Caco-2 (cell line): ENCODE results near the gene ASTN1. TPM values are rescaled to one million over a fixed set of nuclear protein-coding genes. Genes with fewer than 3 reads are reported as not detected.

ENCODE experiments used
- BruUV-seq: library from RNA; stranded (reverse); fragments of 400-500 nt; replicated peaks from 2 replicates; lab custom pipeline; 2021; lab: Mats Ljungman, UMichigan
- CTCF ChIA-PET: fragments of 300-600 bp; sonication (Branson Sonifier 250); formaldehyde crosslinking; loops from one replicate; lab custom pipeline; 2022; ENCODE audit warnings: antibody characterized with exemption; lab: Charles Lee
- POLR2A ChIA-PET: fragments of 300-600 bp; sonication (Branson Sonifier 250); formaldehyde crosslinking; loops from one replicate; lab custom pipeline; 2022; ENCODE audit warnings: antibody characterized with exemption; lab: Charles Lee
- DNase-seq, 2 experiments: peaks; one replicate each; pipeline versions ENCODE4 v3.0.0 to v3.0.0-alpha.2; 2020 to 2022
- H3K27me3 ChIP-seq: replicated peaks from 2 replicates; pipeline ENCODE4 v1.6.0; 2011; ENCODE audit warnings: low read length; ENCODE audit not compliant: control insufficient read depth, insufficient read depth
- H3K36me3 ChIP-seq: 2 replicates; pipeline ENCODE4 v1.5.1; 2011; ENCODE audit warnings: low read length; ENCODE audit not compliant: control insufficient read depth, insufficient read depth
- H3K4me1 ChIP-seq: fragments of 250-450 bp; sonication (Bioruptor Pico); 2 replicates; pipeline ENCODE4 v1.5.1; 2020; ENCODE audit warnings: mild to moderate bottlenecking
- H3K4me3 ChIP-seq: 2 replicates; pipeline ENCODE4 v1.5.1; 2011; ENCODE audit warnings: low read depth, mild to moderate bottlenecking, control low read depth, low read length
- H3K9me3 ChIP-seq: fragments of 250-450 bp; sonication (Bioruptor Pico); 2 replicates; pipeline ENCODE4 v1.5.1; 2020; ENCODE audit warnings: mild to moderate bottlenecking, moderate library complexity
- H3K27ac Mint-ChIP-seq: one replicate; pipeline ENCODE4 v1.8.0; 2022; ENCODE audit warnings: mixed read lengths; ENCODE audit not compliant: unreplicated experiment
- H3K27me3 Mint-ChIP-seq: one replicate; pipeline ENCODE4 v1.8.0; 2022; ENCODE audit warnings: mixed read lengths; ENCODE audit not compliant: insufficient read depth, unreplicated experiment
- H3K36me3 Mint-ChIP-seq: one replicate; pipeline ENCODE4 v1.8.0; 2022; ENCODE audit warnings: mild to moderate bottlenecking, mixed read lengths; ENCODE audit not compliant: insufficient read depth, unreplicated experiment
- H3K4me1 Mint-ChIP-seq: one replicate; pipeline ENCODE4 v1.8.0; 2022; ENCODE audit warnings: low read depth, mixed read lengths; ENCODE audit not compliant: unreplicated experiment
- H3K4me3 Mint-ChIP-seq: one replicate; pipeline ENCODE4 v1.8.0; 2022; ENCODE audit warnings: mild to moderate bottlenecking, moderate library complexity, mixed read lengths; ENCODE audit not compliant: unreplicated experiment
- H3K9me3 Mint-ChIP-seq: one replicate; pipeline ENCODE4 v1.8.0; 2022; ENCODE audit warnings: mixed read lengths; ENCODE audit not compliant: unreplicated experiment
- CTCF ChIP-seq, 2 experiments: fragments of 200-600 bp in 1 of 2; IDR thresholded peaks; 1 replicate in 1 of 2; 2 replicates in 1 of 2; pipeline versions ENCODE4 v1.5.1 to v1.8.0; 2011 to 2022; ENCODE audit warnings: antibody characterized with exemption in 1 of 2, control low read depth in 1 of 2, inconsistent platforms in 1 of 2, low read depth in 1 of 2, low read length in 1 of 2, mild to moderate bottlenecking in 1 of 2, moderate library complexity in 1 of 2; ENCODE audit not compliant: insufficient read depth in 1 of 2, severe bottlenecking in 1 of 2, unreplicated experiment in 1 of 2
- intact Hi-C: fragments of 100-400 bp; cut with micrococcal nuclease; formaldehyde crosslinking; loops from one replicate; pipeline ENCODE4 v1.10.0; 2022; ENCODE audit not compliant: unreplicated experiment
- total RNA-seq: library from RNA; stranded (reverse); gene quantifications from 2 replicates; pipeline ENCODE4 v1.2.3, GENCODE V29; 2022

Gene ASTN1
- total RNA-seq, 1 experiment from 2014 or later = not detected

DNA sequence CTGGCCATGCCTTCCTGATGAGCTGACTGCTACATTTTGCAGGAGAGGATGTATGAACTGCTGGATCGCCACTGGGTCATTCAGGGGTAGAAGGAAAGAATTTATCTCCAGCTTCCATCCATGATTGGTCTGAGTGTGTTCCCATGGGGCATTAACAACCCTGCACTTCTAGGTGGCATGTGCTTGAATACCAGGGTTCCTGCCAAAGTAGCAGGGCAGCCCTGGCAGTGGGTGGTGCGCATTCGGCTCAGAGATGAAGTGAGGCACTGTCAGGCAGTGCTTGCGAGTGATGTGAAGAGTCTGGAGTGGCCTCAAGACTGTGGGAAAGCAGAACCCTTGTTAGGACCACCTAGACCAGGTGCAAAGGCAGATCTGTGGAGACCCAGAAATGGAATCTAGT, 294.9 kb downstream of the ASTN1 start:
- peaks cover 17% of the 10 kb centered on the region for H3K27me3 Mint-ChIP-seq
- no peaks in the 10 kb centered on the region for H3K36me3 ChIP-seq
- CTCF ChIA-PET = no interaction called here

DNA sequence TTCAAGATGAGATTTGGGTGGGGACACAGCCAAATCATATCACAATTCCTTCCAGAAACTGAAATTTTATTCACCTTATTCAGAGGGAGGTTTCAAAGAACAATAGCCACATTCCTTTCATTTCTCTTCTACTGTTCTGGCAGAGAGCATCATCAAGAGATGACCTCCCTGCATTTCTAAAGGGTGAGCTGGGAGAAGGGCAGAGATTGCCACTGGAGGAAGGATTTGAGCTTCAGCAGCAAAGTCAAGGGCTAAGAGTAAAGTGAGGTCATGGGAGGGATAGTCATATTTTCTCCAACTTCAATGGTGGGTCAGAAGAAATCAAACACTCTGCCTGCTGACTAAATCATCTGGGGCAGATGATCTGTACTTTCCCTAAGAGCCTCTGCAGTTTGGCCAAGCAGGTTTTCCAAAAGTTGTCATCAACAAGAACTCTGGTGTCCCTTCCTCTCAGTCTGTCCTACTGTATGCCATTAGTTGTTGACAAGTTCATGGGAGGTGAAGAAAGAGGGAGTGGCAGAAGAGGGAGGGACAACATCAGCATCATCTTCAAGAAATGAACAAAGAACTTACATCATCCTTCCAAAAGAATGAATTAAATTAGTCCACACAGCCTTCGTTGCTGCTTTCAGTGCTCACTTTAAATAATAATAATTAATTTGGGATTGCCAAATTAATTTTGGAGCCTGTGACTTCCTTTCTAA, 298.3 kb downstream of the ASTN1 start:
- ChIA-PET POLR2A (no interaction called here), CTCF (no interaction called here)
- Histone ChIP-seq H3K4me3 (no peak overlapping the region), H3K9me3 (no peaks in the 10 kb centered on the region), H3K27me3 (no peaks in the 10 kb centered on the region; the same call in 1 of the 2 replicates), H3K4me1 (no peaks in the 10 kb centered on the region), H3K36me3 (no peaks in the 10 kb centered on the region)
- no peak for TF ChIP-seq CTCF (IDR thresholded peaks at IDR 0.05; ENCODE audit: insufficient read depth in 1 of 2, low read depth in 1 of 2, low read length in 1 of 2, severe bottlenecking in 1 of 2, unreplicated experiment in 1 of 2)
- BruUV-seq = no TSS peak
- H3K27me3 Mint-ChIP-seq = peaks cover 14% of the 10 kb centered on the region
- no peak overlapping the region for H3K4me3 Mint-ChIP-seq
- DNase-seq = no peak
- H3K27ac Mint-ChIP-seq = no peak overlapping the region
- no peaks in the 10 kb centered on the region for H3K4me1 Mint-ChIP-seq
- H3K36me3 Mint-ChIP-seq = no peaks in the 10 kb centered on the region
- intact Hi-C loops = no loop called here
- H3K9me3 Mint-ChIP-seq = no peaks in the 10 kb centered on the region

More for the DNA sequence above, 294.9 kb downstream of the ASTN1 start:
- Histone ChIP-seq H3K27me3 (no peaks in the 10 kb centered on the region), H3K4me3 (no peak overlapping the region), H3K4me1 (no peaks in the 10 kb centered on the region), H3K9me3 (no peaks in the 10 kb centered on the region)
- no peak overlapping the region for H3K4me3 Mint-ChIP-seq
- no peak for DNase-seq
- H3K4me1 Mint-ChIP-seq = no peaks in the 10 kb centered on the region
- no peak overlapping the region for H3K27ac Mint-ChIP-seq
- intact Hi-C loops = no loop called here
- no peak for TF ChIP-seq CTCF (IDR thresholded peaks at IDR 0.05; ENCODE audit: insufficient read depth in 1 of 2, low read depth in 1 of 2, low read length in 1 of 2, severe bottlenecking in 1 of 2, unreplicated experiment in 1 of 2)
- no peaks in the 10 kb centered on the region for H3K36me3 Mint-ChIP-seq
- H3K9me3 Mint-ChIP-seq = no peaks in the 10 kb centered on the region
- BruUV-seq = no TSS peak
- POLR2A ChIA-PET = no interaction called here

DNA sequence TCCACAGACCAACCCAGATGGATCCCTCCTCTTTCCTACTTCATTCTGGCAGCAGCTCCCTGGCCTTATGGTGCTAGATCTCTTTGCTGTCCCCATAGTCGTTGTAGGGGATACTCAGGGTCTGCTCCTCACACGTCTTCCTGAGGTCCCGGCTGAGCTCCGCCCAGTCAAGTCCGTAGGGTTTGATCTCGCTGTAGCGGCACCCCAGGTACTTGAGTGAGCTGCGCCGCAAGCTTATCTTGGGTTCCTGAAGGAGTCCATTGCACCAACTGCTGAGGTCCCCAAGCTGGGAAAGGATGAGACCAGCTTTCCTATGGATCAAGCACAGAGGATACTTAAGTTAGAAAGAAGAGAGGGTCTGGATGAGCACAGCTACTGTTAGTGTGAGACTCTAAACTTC, 300.3 kb downstream of the ASTN1 start:
- H3K4me3 Mint-ChIP-seq = no peak overlapping the region
- peaks cover 14% of the 10 kb centered on the region for H3K27me3 Mint-ChIP-seq
- Histone ChIP-seq H3K36me3 (no peaks in the 10 kb centered on the region), H3K27me3 (no peaks in the 10 kb centered on the region; the same call in 1 of the 2 replicates), H3K9me3 (no peaks in the 10 kb centered on the region), H3K4me1 (no peaks in the 10 kb centered on the region), H3K4me3 (no peak overlapping the region)
- H3K36me3 Mint-ChIP-seq = no peaks in the 10 kb centered on the region
- H3K27ac Mint-ChIP-seq = no peak overlapping the region
- no TSS peak for BruUV-seq
- ChIA-PET CTCF (no interaction called here), POLR2A (no interaction called here)
- TF ChIP-seq CTCF (IDR thresholded peaks at IDR 0.05; ENCODE audit: insufficient read depth in 1 of 2, low read depth in 1 of 2, low read length in 1 of 2, severe bottlenecking in 1 of 2, unreplicated experiment in 1 of 2) = no peak
- intact Hi-C loops = no loop called here
- no peak for DNase-seq
- no peaks in the 10 kb centered on the region for H3K4me1 Mint-ChIP-seq
- no peaks in the 10 kb centered on the region for H3K9me3 Mint-ChIP-seq
